K562 (cell line): Measurements from ENCODE around the gene VWA3A. TPM values are rescaled to one million over a fixed set of nuclear protein-coding genes. Genes with fewer than 3 reads are reported as not detected.

Experiments used
- BMI1 ChIP-seq: fragments of 150-350 bp; IDR thresholded peaks from 2 replicates; pipeline ENCODE4 v1.6.1; 2014; ENCODE audit warnings: low read length
- CEBPB ChIP-seq: fragments of 450-650 bp; IDR thresholded peaks from 2 replicates; pipeline ENCODE4 v1.6.1; 2016; ENCODE audit warnings: missing genetic modification characterization, missing compliant biosample characterization
- CREM ChIP-seq: IDR thresholded peaks from 2 replicates; pipeline ENCODE4 v1.6.1; 2014; ENCODE audit warnings: antibody characterized with exemption, low read depth
- EGR1 ChIP-seq: fragments of 450-650 bp; conservative IDR thresholded peaks from 2 replicates; pipeline ENCODE4 v1.6.1; 2017; ENCODE audit warnings: mild to moderate bottlenecking
- EP300 ChIP-seq: IDR thresholded peaks from 2 replicates; pipeline ENCODE4 v1.6.1; 2012; ENCODE audit warnings: low read length, improper control_type of control experiment
- FOXA3 ChIP-seq, 2 experiments: fragments of 450-650 bp in 1 of 2; sonication (generic) in 1 of 2; formaldehyde crosslinking; IDR thresholded peaks in 1 of 2; conservative IDR thresholded peaks in 1 of 2; 2 replicates each; pipeline versions ENCODE4 v1.4.0 to v1.8.0; 2020 to 2022; ENCODE audit warnings: mild to moderate bottlenecking in 2 of 2, missing genetic modification reagents in 1 of 2
- FOXO4 ChIP-seq: fragments of 450-650 bp; formaldehyde crosslinking; IDR thresholded peaks from 2 replicates; pipeline ENCODE4 v1.4.0; 2020; ENCODE audit warnings: mild to moderate bottlenecking, moderate library complexity
- GABPA ChIP-seq: fragments of 200-800 bp; sonication (Bioruptor generic); conservative IDR thresholded peaks from 2 replicates; pipeline ENCODE4 v1.6.1; 2016; ENCODE audit warnings: low read depth, missing genetic modification characterization, missing compliant biosample characterization
- GABPB1 ChIP-seq: sonication (generic); formaldehyde crosslinking; IDR thresholded peaks from 2 replicates; pipeline ENCODE4 v1.8.0; 2022; ENCODE audit warnings: mild to moderate bottlenecking, missing genetic modification reagents
- GTF2F1 ChIP-seq: IDR thresholded peaks from 2 replicates; pipeline ENCODE4 v1.6.1; 2011; ENCODE audit warnings: low read depth, low read length, improper control_type of control experiment
- NFXL1 ChIP-seq: fragments of 450-650 bp; formaldehyde crosslinking; IDR thresholded peaks from 2 replicates; pipeline ENCODE4 v1.4.0; 2021; ENCODE audit warnings: mild to moderate bottlenecking
- POLR2G ChIP-seq: fragments of 200-400 bp; formaldehyde crosslinking; IDR thresholded peaks from 2 replicates; pipeline ENCODE4 v1.6.1; 2017; ENCODE audit warnings: low read depth, mild to moderate bottlenecking, antibody characterized with exemption, low read length, moderate library complexity
- SRSF7 ChIP-seq: fragments of 200-400 bp; formaldehyde crosslinking; optimal IDR thresholded peaks from 2 replicates; pipeline ENCODE3; 2017; ENCODE audit warnings: mild to moderate bottlenecking, low read depth, low read length
- TAF7 ChIP-seq: fragments of 450-650 bp; IDR thresholded peaks from 2 replicates; pipeline ENCODE4 v1.6.1; 2016; ENCODE audit warnings: missing genetic modification characterization, missing compliant biosample characterization
- TARDBP ChIP-seq: fragments of 450-650 bp; IDR thresholded peaks from 2 replicates; pipeline ENCODE4 v1.6.1; 2016
- XRCC5 ChIP-seq: fragments of 200-400 bp; formaldehyde crosslinking; IDR thresholded peaks from 2 replicates; pipeline ENCODE4 v1.6.1; 2017; ENCODE audit warnings: low read depth, mild to moderate bottlenecking, low read length
- ZBTB17 ChIP-seq: fragments of 450-650 bp; formaldehyde crosslinking; IDR thresholded peaks from 2 replicates; pipeline ENCODE4 v1.4.0; 2020; ENCODE audit warnings: mild to moderate bottlenecking
- ZBTB2 ChIP-seq: fragments of 450-650 bp; IDR thresholded peaks from 2 replicates; pipeline ENCODE4 v1.6.1; 2016; ENCODE audit warnings: antibody characterized with exemption
- ZNF175 ChIP-seq: fragments of 200-800 bp; sonication (Bioruptor generic); IDR thresholded peaks from 2 replicates; pipeline ENCODE4 v1.6.1; 2016; ENCODE audit warnings: low read depth, mild to moderate bottlenecking, missing genetic modification characterization, missing compliant biosample characterization
- polyA plus RNA-seq, 8 experiments: library from polyadenylated mRNA; depleted of rRNA in 4 of 8; stranded (reverse) in 5 of 8; unstranded in 3 of 8; fragments of >200 nt; fragmentation: Nextera tagmentation in 2 of 8; fragmentation: Illumina TruSeq in 1 of 8; extraction: Ambion mirVana in 2 of 8; extraction: Trizol in 1 of 8; gene quantifications; 2 replicates each; pipeline versions ENCODE4 v1.2.1 to v1.2.3, GENCODE V29; 2011 to 2014; ENCODE audit warnings: inconsistent platforms in 1 of 8, missing spikeins in 1 of 8
- total RNA-seq, 7 experiments: library from RNA; depleted of rRNA in 6 of 7; stranded (reverse); fragments of >200 nt in 6 of 7; fragmentation: Illumina TruSeq in 2 of 7; extraction: Trizol in 2 of 7; gene quantifications; 2 replicates each; pipeline versions ENCODE4 v1.2.1 to v1.2.3, GENCODE V29; 2011 to 2021; ENCODE audit warnings: low replicate concordance in 1 of 7

VWA3A gene
- total and polyA plus RNA-seq, 9 of the 15 experiments (the other 6 are each of a cell fraction or from before 2014, with no cell fraction given) = not detected

GRCh38 chr16:22190776-22191531 lies 98.6 kb downstream of the VWA3A start (continued):
- peak; percentile 5 for TF ChIP-seq EGR1
- TF ChIP-seq ZBTB2 = peak; percentile 57; the same call in 1 of the 2 replicates
- no peak for TF ChIP-seq CEBPB (tag)
- TF ChIP-seq POLR2G = peak; percentile 90
- peak; percentile 41; the same call in 1 of the 2 replicates for TF ChIP-seq GABPA (tag)
- peak; percentile 93 for TF ChIP-seq CREM
- no peak for TF ChIP-seq FOXA3 (CRISPR knock-in tag; conservative IDR thresholded peaks at IDR 0.05 in 1 of 2, IDR thresholded peaks at IDR 0.05 in 1 of 2)
- TF ChIP-seq BMI1 = no peak
- TF ChIP-seq FOXO4 (CRISPR knock-in tag) = no peak
- TF ChIP-seq EP300 = no peak
- TF ChIP-seq NFXL1 (CRISPR knock-in tag) = no peak
- 0 out of 2 replicates have a peak, but pooled peaks have one; percentile 61 for TF ChIP-seq GABPB1
- TF ChIP-seq ZNF175 (CRISPR knock-in tag) = peak; percentile 72; the same call in 1 of the 2 replicates
- TF ChIP-seq SRSF7 = no peak
- no peak for TF ChIP-seq TAF7 (tag)
- TF ChIP-seq GTF2F1 = no peak
- TF ChIP-seq XRCC5 = no peak
- no peak for TF ChIP-seq TARDBP
- 0 out of 2 replicates have a peak, but pooled peaks have one; percentile 14 for TF ChIP-seq ZBTB17 (CRISPR knock-in tag)
